Metanephros (tissue), 1 donor: ENCODE measurements around the gene TNP1. TPM values are rescaled to one million over a fixed set of nuclear protein-coding genes. Genes with fewer than 3 reads are reported as not detected.

Source experiments
- total RNA-seq: library from RNA; depleted of rRNA; stranded (reverse); fragments of >200 nt; gene quantifications from one replicate; pipeline ENCODE4 v1.2.3, GENCODE V29; 2014

The TNP1 gene, protein sequence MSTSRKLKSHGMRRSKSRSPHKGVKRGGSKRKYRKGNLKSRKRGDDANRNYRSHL
- total RNA-seq: not detected

DNA sequence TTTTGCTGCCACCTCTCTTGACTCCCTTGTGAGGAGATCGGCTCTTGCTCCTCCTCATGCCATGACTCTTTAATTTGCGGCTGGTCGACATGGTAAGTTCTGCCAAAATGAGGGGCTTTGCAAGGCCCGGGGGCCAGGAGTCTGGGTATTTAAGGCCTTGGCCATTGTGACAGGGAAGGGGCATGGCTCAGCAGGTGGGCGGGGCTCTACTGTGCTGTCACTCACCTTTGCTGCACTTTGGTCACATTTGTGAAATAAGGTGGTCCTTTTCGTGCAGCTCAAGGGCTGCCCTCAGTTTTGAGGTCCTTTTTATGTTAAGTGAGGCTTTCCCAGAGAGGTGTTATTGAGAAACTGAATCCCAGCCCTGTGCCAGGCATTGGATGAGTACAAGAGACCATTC lies at the start of gene TNP1:
TSS of gene TNP1 (minus strand) at position 121 of the 400 bp plus-strand sequence. CDS start at position 91, 30 bp downstream.

Other genes starting within 250 kb of the TNP1 start
- 281 TPM for gene IGFBP2, start 226.6 kb downstream of the TNP1 start, total RNA-seq
- gene IGFBP5, start 164.5 kb downstream of the TNP1 start, total RNA-seq: 522 TPM